Kidney epithelial cell (primary cell): ENCODE measurements around the gene PRUNE2. TPM values are rescaled to one million over a fixed set of nuclear protein-coding genes. Genes with fewer than 3 reads are reported as not detected.

ENCODE experiments used
- DNase-seq: peaks from one replicate; pipeline ENCODE4 v3.0.0-alpha.2; 2010; ENCODE audit warnings: low read depth
- H3K27me3 ChIP-seq: 2 replicates; pipeline ENCODE4 v1.6.0; 2011; ENCODE audit warnings: low read length; ENCODE audit not compliant: control insufficient read depth, insufficient read depth
- H3K36me3 ChIP-seq: 2 replicates; pipeline ENCODE4 v1.5.1; 2011; ENCODE audit warnings: low read length; ENCODE audit not compliant: control insufficient read depth, insufficient read depth
- H3K4me3 ChIP-seq: 2 replicates; pipeline ENCODE4 v1.5.1; 2011; ENCODE audit warnings: low read depth, mild to moderate bottlenecking, control low read depth, low read length
- CTCF ChIP-seq: IDR thresholded peaks from 2 replicates; pipeline ENCODE4 v1.5.1; 2011; ENCODE audit warnings: mild to moderate bottlenecking, moderate library complexity, low read length, control low read depth, inconsistent platforms; ENCODE audit not compliant: insufficient read depth, poor library complexity, severe bottlenecking
- total RNA-seq: library from RNA; depleted of rRNA; stranded (reverse); fragments of >200 nt; gene quantifications from 2 replicates; pipeline ENCODE4 v1.2.3, GENCODE V29; 2015

The PRUNE2 gene
- total RNA-seq, 1 donor from 2014 or later = 1.0 TPM

GRCh38 chr9:76732341-76732958 is 173.5 kb downstream of the PRUNE2 start:
- no peaks in the 10 kb centered on the region for H3K27me3 ChIP-seq
- no peak for DNase-seq
- no peaks in the 10 kb centered on the region for H3K36me3 ChIP-seq
- H3K4me3 ChIP-seq = no peak overlapping the region
- no peak for TF ChIP-seq CTCF

GRCh38 chr9:76730801-76731200 is 175.1 kb downstream of the PRUNE2 start:
- peaks cover 2% of the 10 kb centered on the region for H3K27me3 ChIP-seq

GRCh38 chr9:76729980-76730737 is 175.8 kb downstream of the PRUNE2 start:
- Histone ChIP-seq H3K4me3 (no peak overlapping the region), H3K36me3 (no peaks in the 10 kb centered on the region), H3K27me3 (peaks cover 2% of the 10 kb centered on the region)
- TF ChIP-seq CTCF = no peak
- no peak for DNase-seq

More at GRCh38 chr9:76730801-76731200, 175.1 kb downstream of the PRUNE2 start:
- no peak overlapping the region for H3K4me3 ChIP-seq
- no peaks in the 10 kb centered on the region for H3K36me3 ChIP-seq
- no peak for DNase-seq
- no peak for TF ChIP-seq CTCF

GRCh38 chr9:76729116-76729515 is 176.8 kb downstream of the PRUNE2 start:
- no peaks in the 10 kb centered on the region for H3K36me3 ChIP-seq
- TF ChIP-seq CTCF = no peak
- no peak for DNase-seq
- peaks cover 2% of the 10 kb centered on the region for H3K27me3 ChIP-seq
- H3K4me3 ChIP-seq = no peak overlapping the region

- Histone ChIP-seq H3K36me3 (no peaks in the 10 kb centered on the region), H3K27me3 (peaks cover 2% of the 10 kb centered on the region), H3K4me3 (no peak overlapping the region)
- no peak for DNase-seq
- TF ChIP-seq CTCF = no peak
These were observed 180.0 kb downstream of the PRUNE2 start for GRCh38 chr9:76725885-76726284.

GRCh38 chr9:76725011-76725546 is 180.8 kb downstream of the PRUNE2 start:
- H3K27me3 ChIP-seq = peaks cover 2% of the 10 kb centered on the region
- no peak overlapping the region for H3K4me3 ChIP-seq
- TF ChIP-seq CTCF = no peak

More at GRCh38 chr9:76725011-76725546, 180.8 kb downstream of the PRUNE2 start:
- H3K36me3 ChIP-seq = no peaks in the 10 kb centered on the region
- DNase-seq = no peak
